NOMO-1 treated with dmso at 0.1 percent for 144 hours (cell line): ENCODE results near the gene GGTLC3.
"Not testable (repeated sequence)": the region's sequence is repeated elsewhere in the genome, so short reads cannot be mapped to it uniquely, and the experiment has no call there.

Experiments used
- DNase-seq: peaks from one replicate; lab custom pipeline; 2025; ENCODE audit not compliant: unreplicated experiment; lab: John Stamatoyannopoulos, UW

Gene GGTLC3

GRCh38 chr22:18522762-18523161 lies 4.8 kb upstream of the GGTLC3 start:
- not testable (repeated sequence) for DNase-seq

- not testable (repeated sequence) for DNase-seq
These were observed 4.5 kb downstream of the GGTLC3 start for GRCh38 chr22:18513454-18513853.

GRCh38 chr22:18512378-18512777 lies 5.6 kb downstream of the GGTLC3 start:
- not testable (repeated sequence) for DNase-seq

GRCh38 chr22:18511327-18511726 lies 6.6 kb downstream of the GGTLC3 start:
- DNase-seq, result not testable (repeated sequence)

GRCh38 chr22:18496227-18496626 lies 21.7 kb downstream of the GGTLC3 start:
- DNase-seq, result not testable (repeated sequence)
